GM19463 (cell line): ENCODE data around the gene TOP3A.

ENCODE experiments used
- ATAC-seq: cut with Tn5 transposase; IDR thresholded peaks from one replicate; pipeline ENCODE4 v1.9.1; 2021; ENCODE audit warnings: mild to moderate bottlenecking, moderate library complexity; ENCODE audit not compliant: unreplicated experiment

Gene TOP3A

GRCh38 chr17:18256351-18256750 lies 58.4 kb downstream of the TOP3A start:
- no peak for ATAC-seq

- ATAC-seq: no peak
Observed at GRCh38 chr17:18254888-18255649, 59.7 kb downstream of the TOP3A start.

GRCh38 chr17:18253947-18254821 lies 60.6 kb downstream of the TOP3A start:
- no peak for ATAC-seq

- no peak for ATAC-seq
Observed at GRCh38 chr17:18253187-18253884, 61.5 kb downstream of the TOP3A start.

GRCh38 chr17:18252160-18252559 lies 62.6 kb downstream of the TOP3A start:
- no peak for ATAC-seq

GRCh38 chr17:18251204-18251603 lies 63.6 kb downstream of the TOP3A start:
- ATAC-seq: no peak

GRCh38 chr17:18250708-18251107 lies 64.1 kb downstream of the TOP3A start:
- ATAC-seq: no peak

GRCh38 chr17:18250259-18250658 lies 64.5 kb downstream of the TOP3A start:
- no peak for ATAC-seq

- no peak for ATAC-seq
Observed at GRCh38 chr17:18248811-18249210, 66.0 kb downstream of the TOP3A start.

GRCh38 chr17:18248300-18248731 lies 66.5 kb downstream of the TOP3A start:
- ATAC-seq: no peak

- ATAC-seq: no peak
Observed at GRCh38 chr17:18247613-18248001, 67.2 kb downstream of the TOP3A start.

GRCh38 chr17:18246880-18247612 lies 67.7 kb downstream of the TOP3A start:
- ATAC-seq: no peak

GRCh38 chr17:18246109-18246725 lies 68.6 kb downstream of the TOP3A start:
- no peak for ATAC-seq

GRCh38 chr17:18245038-18245776 lies 69.6 kb downstream of the TOP3A start:
- no peak for ATAC-seq

- no peak for ATAC-seq
Observed at GRCh38 chr17:18241229-18241871, 73.4 kb downstream of the TOP3A start.

GRCh38 chr17:18240449-18240848 lies 74.3 kb downstream of the TOP3A start:
- ATAC-seq: no peak

- no peak for ATAC-seq
Observed at GRCh38 chr17:18238299-18238698, 76.5 kb downstream of the TOP3A start.

GRCh38 chr17:18237461-18237860 lies 77.3 kb downstream of the TOP3A start:
- ATAC-seq: no peak

GRCh38 chr17:18236494-18236893 lies 78.3 kb downstream of the TOP3A start:
- no peak for ATAC-seq
